ENCODE measurements around the gene NUCKS1. TPM values are rescaled to one million over a fixed set of nuclear protein-coding genes. Genes with fewer than 3 reads are reported as not detected.

Gene NUCKS1
- polyA plus RNA-seq, 1 of the 3 experiments (the other 2 are of a cell fraction) = 25.4 TPM

- H3F3A ChIP-seq (replicated peaks; ENCODE audit: insufficient read depth) = peaks cover 59% of the 10 kb centered on the region
- ChIA-PET CTCF (interaction anchor here (1.2 kb wide), 1 partner anchor 59 kb away, joined by 10 read pairs; no protein-coding TSS in a partner anchor), POLR2A (no interaction called here)
- H3K4me3 ChIP-seq (ENCODE audit: low read depth in 2 of 2, low read length in 1 of 2) = no peak overlapping the region
- H3K27me3 ChIP-seq (ENCODE audit: insufficient read depth) = no peaks in the 10 kb centered on the region
- no peak for TF ChIP-seq NRF1 (IDR thresholded peaks at IDR 0.05; ENCODE audit: low read depth, low read length)
- TF ChIP-seq PBX3 (IDR thresholded peaks at IDR 0.05) = no peak
- no peak for TF ChIP-seq EP300 (IDR thresholded peaks at IDR 0.05; ENCODE audit: borderline replicate concordance in 1 of 2, low read depth in 1 of 2, low read length in 1 of 2)
- TF ChIP-seq GABPA (IDR thresholded peaks at IDR 0.05; ENCODE audit: low read depth) = no peak
- TF ChIP-seq ELF1 (IDR thresholded peaks at IDR 0.05) = no peak
- no peak for TF ChIP-seq FOSL2 (IDR thresholded peaks at IDR 0.05; ENCODE audit: borderline replicate concordance, low read depth)
- TF ChIP-seq TCF12 (IDR thresholded peaks at IDR 0.05) = no peak
- TF ChIP-seq RAD21 (IDR thresholded peaks at IDR 0.05; ENCODE audit: low read length) = no peak
- TF ChIP-seq YY1 (IDR thresholded peaks at IDR 0.05; ENCODE audit: low read depth) = no peak
- no peak for TF ChIP-seq REST (IDR thresholded peaks at IDR 0.05; ENCODE audit: low read depth, low read length)
- no peak for TF ChIP-seq RFX5 (IDR thresholded peaks at IDR 0.05; ENCODE audit: low read length)
- no peak for TF ChIP-seq NFIC (IDR thresholded peaks at IDR 0.05; ENCODE audit: borderline replicate concordance)
- no peak for TF ChIP-seq GATA2 (CRISPR knock-in tag; IDR thresholded peaks at IDR 0.05)
- TF ChIP-seq FOXJ3 (CRISPR knock-in tag; IDR thresholded peaks at IDR 0.05) = no peak
- TF ChIP-seq USF2 (IDR thresholded peaks at IDR 0.05; ENCODE audit: borderline replicate concordance, low read depth, low read length) = no peak
- TF ChIP-seq CHD2 (IDR thresholded peaks at IDR 0.05; ENCODE audit: low read length, partially characterized antibody) = no peak
- no peak for TF ChIP-seq IRF3 (IDR thresholded peaks at IDR 0.05; ENCODE audit: low read depth, low read length)
- TF ChIP-seq SIN3A (IDR thresholded peaks at IDR 0.05; ENCODE audit: borderline replicate concordance, low read depth, low read length) = no peak
- no peak for TF ChIP-seq MAX (IDR thresholded peaks at IDR 0.05; ENCODE audit: low read depth)
- no peak for TF ChIP-seq EZH2phosphoT487 (IDR thresholded peaks at IDR 0.05; ENCODE audit: borderline replicate concordance, low read depth)
- no peak overlapping the region for H2AFZ ChIP-seq (ENCODE audit: low read depth)
- H3K79me2 ChIP-seq (ENCODE audit: insufficient read depth) = peaks cover 24% of the 10 kb centered on the region; the same call in 1 of the 2 replicates
- H3K36me3 ChIP-seq (replicated peaks in 1 of 2; ENCODE audit: control insufficient read depth in 1 of 2, insufficient read depth in 2 of 2, low read length in 1 of 2) = peaks cover 81 to 88% of the 10 kb centered on the region in 2 experiments
- no peak overlapping the region for H3K4me2 ChIP-seq
- H3K9me2 ChIP-seq = no peaks in the 10 kb centered on the region
- no peak overlapping the region for H3K9ac ChIP-seq
- no peak overlapping the region for H3K27ac ChIP-seq (ENCODE audit: low read depth in 2 of 2, low read length in 1 of 2)
- no peaks in the 10 kb centered on the region for H3K9me3 ChIP-seq
- 97% methylated on average over 7 of the region's 7 CpGs for WGBS (ENCODE audit: low lambda C conversion rate)
- H3K4me1 ChIP-seq (ENCODE audit: control insufficient read depth in 1 of 2, insufficient read depth in 2 of 2, low read depth in 1 of 2, low read length in 1 of 2) = no peaks in the 10 kb centered on the region; a peak in 1 of 4 replicates
- H4K20me1 ChIP-seq (ENCODE audit: insufficient read depth) = peaks cover 3% of the 10 kb centered on the region; the same call in 1 of the 2 replicates
- no peak for DNase-seq
These were observed 33.4 kb downstream of the NUCKS1 start for GRCh38 chr1:205716371-205717132.
